Spinal cord (tissue), 10 donors: ENCODE data around the gene NREP. TPM values are rescaled to one million over a fixed set of nuclear protein-coding genes. Genes with fewer than 3 reads are reported as not detected.

ENCODE experiments used
- DNase-seq, 6 donors: peaks; one replicate each; pipeline versions ENCODE4 v3.0.0 to v3.0.0-alpha.2; 2013 to 2015; ENCODE audit warnings: low spot score in 6 of 6, low read depth in 4 of 6
- H3K27ac ChIP-seq: one replicate; pipeline ENCODE4 v1.5.1; 2013; ENCODE audit warnings: low read depth, low read length, control low read depth
- H3K27me3 ChIP-seq: one replicate; pipeline ENCODE4 v1.6.1; 2013; ENCODE audit warnings: low read length; ENCODE audit not compliant: control insufficient read depth, insufficient read depth
- H3K36me3 ChIP-seq: one replicate; pipeline ENCODE4 v1.6.1; 2013; ENCODE audit warnings: low read length; ENCODE audit not compliant: control insufficient read depth, insufficient read depth
- H3K4me1 ChIP-seq: one replicate; pipeline ENCODE4 v1.6.1; 2013; ENCODE audit warnings: low read length; ENCODE audit not compliant: control insufficient read depth, insufficient read depth
- H3K4me3 ChIP-seq: one replicate; pipeline ENCODE4 v1.5.1; 2013; ENCODE audit warnings: low read depth, low read length, control low read depth
- H3K9me3 ChIP-seq: one replicate; pipeline ENCODE4 v1.6.1; 2013; ENCODE audit warnings: low read length; ENCODE audit not compliant: control insufficient read depth, insufficient read depth
- WGBS: methylation state at CpG from one replicate; pipeline ENCODE4 v1.1.5; 2013; ENCODE audit warnings: missing lambda C conversion rate; ENCODE audit not compliant: insufficient coverage; 5-methylcytosine and 5-hydroxymethylcytosine counted together
- polyA plus RNA-seq, 2 donors: library from polyadenylated mRNA; unstranded; fragments of 120-200 nt; gene quantifications; one replicate each; pipeline ENCODE4 v1.2.1, GENCODE V29; 2013; ENCODE audit not compliant: insufficient read length in 2 of 2
- total RNA-seq, 2 donors: library from RNA; depleted of rRNA in 1 of 2; stranded (reverse); fragments of 120-200 nt in 1 of 2; fragments of >200 nt in 1 of 2; gene quantifications; one replicate each; pipeline versions ENCODE4 v1.2.3 to v1.2.4, GENCODE V29; 2013 to 2014
- donor health status: healthy.

The NREP gene
- total and polyA plus RNA-seq, 4 donors, result 408 to 982 (median 715) TPM

GRCh38 chr5:111691508-111691907 is 65.5 kb downstream of the NREP start:
- Histone ChIP-seq H3K27me3 (no peaks in the 10 kb centered on the region), H3K9me3 (no peaks in the 10 kb centered on the region), H3K4me1 (no peaks in the 10 kb centered on the region), H3K36me3 (no peaks in the 10 kb centered on the region), H3K27ac (no peak overlapping the region), H3K4me3 (no peak overlapping the region)
- WGBS, result 80% methylated on average over 1 of the region's 3 CpGs
- no peak for DNase-seq

- Histone ChIP-seq H3K4me1 (no peaks in the 10 kb centered on the region), H3K27me3 (no peaks in the 10 kb centered on the region), H3K4me3 (no peak overlapping the region), H3K27ac (no peak overlapping the region), H3K9me3 (no peaks in the 10 kb centered on the region), H3K36me3 (no peaks in the 10 kb centered on the region)
- DNase-seq, result no peak
- 63% methylated on average over 1 of the region's 1 CpG for WGBS
Observed at GRCh38 chr5:111689357-111689935, 67.5 kb downstream of the NREP start.

- H3K27ac ChIP-seq, result no peak overlapping the region
- no peaks in the 10 kb centered on the region for H3K27me3 ChIP-seq
- H3K36me3 ChIP-seq, result no peaks in the 10 kb centered on the region
- DNase-seq, result no peak
- H3K4me1 ChIP-seq, result peaks cover 14% of the 10 kb centered on the region
- WGBS, result 100% methylated on average over 2 of the region's 3 CpGs
- H3K9me3 ChIP-seq, result no peaks in the 10 kb centered on the region
- no peak overlapping the region for H3K4me3 ChIP-seq
Observed at GRCh38 chr5:111685969-111686368, 71.0 kb downstream of the NREP start.

GRCh38 chr5:111682641-111683040 is 74.4 kb downstream of the NREP start:
- DNase-seq, result peak in 1 of 6 donors; percentile 90
- H3K4me3 ChIP-seq, result no peak overlapping the region
- H3K36me3 ChIP-seq, result no peaks in the 10 kb centered on the region
- peak overlapping the region; percentile 84 for H3K27ac ChIP-seq
- WGBS, result 48% methylated on average over 6 of the region's 6 CpGs
- H3K9me3 ChIP-seq, result no peaks in the 10 kb centered on the region
- H3K4me1 ChIP-seq, result peaks cover 22% of the 10 kb centered on the region
- no peaks in the 10 kb centered on the region for H3K27me3 ChIP-seq

- no peak for DNase-seq
- Histone ChIP-seq H3K27ac (peak overlapping the region; percentile 84), H3K4me1 (peaks cover 22% of the 10 kb centered on the region), H3K9me3 (no peaks in the 10 kb centered on the region), H3K27me3 (no peaks in the 10 kb centered on the region), H3K4me3 (no peak overlapping the region), H3K36me3 (no peaks in the 10 kb centered on the region)
- WGBS, result 65% methylated on average over 4 of the region's 6 CpGs
Observed at GRCh38 chr5:111682121-111682520, 74.9 kb downstream of the NREP start.

GRCh38 chr5:111681414-111682120 is 75.4 kb downstream of the NREP start:
- Histone ChIP-seq H3K27ac (peak overlapping the region; percentile 84), H3K9me3 (no peaks in the 10 kb centered on the region), H3K4me3 (no peak overlapping the region), H3K4me1 (peaks cover 22% of the 10 kb centered on the region), H3K36me3 (no peaks in the 10 kb centered on the region), H3K27me3 (no peaks in the 10 kb centered on the region)
- 76% methylated on average over 5 of the region's 8 CpGs for WGBS
- peak in 1 of 6 donors; percentile 68 for DNase-seq

- peak in 4 of 6 donors; percentile 66 to 93 (median 74) for DNase-seq
- WGBS, result 13% methylated on average over 5 of the region's 6 CpGs
- H3K4me3 ChIP-seq, result no peak overlapping the region
- peaks cover 22% of the 10 kb centered on the region for H3K4me1 ChIP-seq
- no peaks in the 10 kb centered on the region for H3K27me3 ChIP-seq
- peak overlapping the region; percentile 84 for H3K27ac ChIP-seq
- H3K9me3 ChIP-seq, result no peaks in the 10 kb centered on the region
- no peaks in the 10 kb centered on the region for H3K36me3 ChIP-seq
Observed at GRCh38 chr5:111680737-111681413, 76.1 kb downstream of the NREP start.

GRCh38 chr5:111679611-111680010 is 77.4 kb downstream of the NREP start:
- H3K27ac ChIP-seq, result no peak overlapping the region

More at GRCh38 chr5:111679611-111680010, 77.4 kb downstream of the NREP start:
- DNase-seq, result no peak
- 94% methylated on average over 5 of the region's 8 CpGs for whole genome bisulfite sequencing
- Histone ChIP-seq H3K9me3 (no peaks in the 10 kb centered on the region), H3K4me1 (peaks cover 22% of the 10 kb centered on the region), H3K4me3 (no peak overlapping the region), H3K36me3 (no peaks in the 10 kb centered on the region), H3K27me3 (no peaks in the 10 kb centered on the region)
